ENCODE measurements around the gene ONECUT2. TPM values are rescaled to one million over a fixed set of nuclear protein-coding genes. Genes with fewer than 3 reads are reported as not detected.

The ONECUT2 gene
- total RNA-seq, 1 donor from 2014 or later = 1.2 TPM

DNA sequence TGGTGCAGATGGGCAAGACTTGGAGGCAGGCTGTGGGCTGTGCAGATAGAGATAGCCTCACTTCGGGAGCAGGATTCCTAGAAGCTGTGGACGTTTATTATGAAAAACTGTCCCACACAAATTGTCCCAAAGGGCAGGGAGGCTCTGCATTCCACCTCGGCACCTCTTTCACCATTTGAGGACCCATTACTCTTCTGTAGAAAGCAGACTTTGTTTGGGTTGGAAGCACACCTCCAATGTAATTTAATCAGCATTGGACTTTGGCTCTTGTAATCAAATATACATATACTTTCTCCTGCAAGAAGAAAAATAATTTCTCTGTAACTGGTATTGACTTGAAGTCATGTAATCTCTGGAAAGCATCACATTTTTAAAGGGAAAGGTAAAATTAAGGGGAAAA is 8.5 kb downstream of the ONECUT2 start:
- no peak for FAIRE-seq
- DNase-seq (ENCODE audit: low spot score in 2 of 2) = no peak

GRCh38 chr18:57444301-57444759 is 9.2 kb downstream of the ONECUT2 start:
- no peak for FAIRE-seq
- no peak for DNase-seq (ENCODE audit: low spot score in 2 of 2)

- DNase-seq (ENCODE audit: low spot score in 2 of 2) (no peak), FAIRE-seq (no peak)
These were observed 10.5 kb downstream of the ONECUT2 start for GRCh38 chr18:57445488-57446319.

DNA sequence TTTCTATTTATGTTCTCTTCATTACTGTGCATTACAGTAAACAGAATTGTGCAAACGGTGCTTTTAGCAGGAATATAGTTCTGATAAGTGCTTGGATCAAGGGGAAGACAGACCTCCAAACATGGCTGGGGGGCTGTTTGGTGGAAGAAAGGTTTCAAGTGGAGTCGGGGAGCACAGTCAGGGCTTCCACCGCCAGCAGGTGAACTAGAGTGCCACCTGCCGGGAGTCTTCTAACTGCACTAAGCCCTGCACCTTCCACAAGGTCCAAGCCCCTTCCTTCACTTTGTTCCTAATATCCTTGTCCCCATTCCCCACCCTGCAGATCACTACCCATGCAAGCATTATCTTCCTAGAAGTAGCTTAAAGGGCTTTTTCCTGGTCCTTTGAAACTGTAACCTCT is 11.1 kb downstream of the ONECUT2 start:
- DNase-seq (ENCODE audit: low spot score in 2 of 2) (no peak), FAIRE-seq (no peak)

- no peak for DNase-seq (ENCODE audit: low spot score in 2 of 2)
- no peak for FAIRE-seq
These were observed 12.0 kb downstream of the ONECUT2 start for GRCh38 chr18:57447154-57447621.

GRCh38 chr18:57455576-57456129 is 20.5 kb downstream of the ONECUT2 start:
- FAIRE-seq (no peak), DNase-seq (ENCODE audit: low spot score in 2 of 2) (no peak)

GRCh38 chr18:57461652-57462269 is 26.6 kb downstream of the ONECUT2 start:
- no peak for FAIRE-seq

GRCh38 chr18:57466307-57466706 is 31.1 kb downstream of the ONECUT2 start:
- no peak for DNase-seq (ENCODE audit: low spot score in 2 of 2)
- FAIRE-seq = no peak

More at GRCh38 chr18:57461652-57462269, 26.6 kb downstream of the ONECUT2 start:
- DNase-seq (ENCODE audit: low spot score in 2 of 2) = no peak

GRCh38 chr18:57466745-57467409 is 31.7 kb downstream of the ONECUT2 start:
- DNase-seq (ENCODE audit: low spot score in 2 of 2) (no peak), FAIRE-seq (no peak)

DNA sequence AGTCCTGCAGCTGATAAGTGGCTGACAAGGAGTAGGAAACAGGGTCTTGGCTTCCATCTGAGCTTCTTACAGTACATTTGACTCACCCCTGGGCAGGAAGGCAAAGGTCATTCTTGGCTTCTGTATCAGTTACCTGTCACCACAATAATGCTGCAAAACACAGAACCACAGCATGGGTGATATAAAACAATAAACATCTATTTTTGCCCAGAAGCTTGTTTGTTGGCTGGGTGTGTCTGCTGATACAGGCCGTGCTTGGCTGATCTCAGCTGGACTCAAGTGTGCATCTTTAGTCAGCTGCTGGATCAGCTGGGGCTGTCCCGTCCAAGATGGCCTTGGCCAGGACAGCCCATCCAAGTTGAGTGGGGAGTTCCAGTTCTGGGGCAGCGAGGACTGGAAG is 34.7 kb downstream of the ONECUT2 start:
- DNase-seq (ENCODE audit: low spot score in 2 of 2) = no peak
- no peak for FAIRE-seq

DNA sequence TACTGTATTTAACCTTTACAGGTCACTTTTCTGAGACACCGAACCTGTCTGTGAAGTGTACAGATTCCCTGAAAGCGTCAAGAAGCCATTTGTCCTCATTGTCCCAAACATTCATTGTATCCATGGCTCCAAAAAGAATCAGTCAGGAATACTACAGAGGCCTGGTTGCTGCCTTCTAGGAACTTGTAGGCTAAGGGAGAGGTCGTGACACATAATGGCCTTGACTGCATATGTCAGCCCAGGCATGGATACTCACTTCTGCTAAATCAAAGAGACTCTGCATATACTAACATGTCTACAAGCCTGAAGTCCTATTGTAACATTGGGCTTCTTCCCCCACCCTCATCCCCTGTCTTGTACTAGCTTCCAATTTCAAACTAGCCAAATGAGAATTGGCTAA is 40.2 kb downstream of the ONECUT2 start:
- FAIRE-seq (no peak), DNase-seq (ENCODE audit: low spot score in 2 of 2) (no peak)

- FAIRE-seq = no peak
- no peak for DNase-seq (ENCODE audit: low spot score in 2 of 2)
These were observed 40.7 kb downstream of the ONECUT2 start for GRCh38 chr18:57475903-57476302.

GRCh38 chr18:57480733-57481132 is 45.6 kb downstream of the ONECUT2 start:
- FAIRE-seq (peak; percentile 42), DNase-seq (ENCODE audit: low spot score in 2 of 2) (no peak)

DNA sequence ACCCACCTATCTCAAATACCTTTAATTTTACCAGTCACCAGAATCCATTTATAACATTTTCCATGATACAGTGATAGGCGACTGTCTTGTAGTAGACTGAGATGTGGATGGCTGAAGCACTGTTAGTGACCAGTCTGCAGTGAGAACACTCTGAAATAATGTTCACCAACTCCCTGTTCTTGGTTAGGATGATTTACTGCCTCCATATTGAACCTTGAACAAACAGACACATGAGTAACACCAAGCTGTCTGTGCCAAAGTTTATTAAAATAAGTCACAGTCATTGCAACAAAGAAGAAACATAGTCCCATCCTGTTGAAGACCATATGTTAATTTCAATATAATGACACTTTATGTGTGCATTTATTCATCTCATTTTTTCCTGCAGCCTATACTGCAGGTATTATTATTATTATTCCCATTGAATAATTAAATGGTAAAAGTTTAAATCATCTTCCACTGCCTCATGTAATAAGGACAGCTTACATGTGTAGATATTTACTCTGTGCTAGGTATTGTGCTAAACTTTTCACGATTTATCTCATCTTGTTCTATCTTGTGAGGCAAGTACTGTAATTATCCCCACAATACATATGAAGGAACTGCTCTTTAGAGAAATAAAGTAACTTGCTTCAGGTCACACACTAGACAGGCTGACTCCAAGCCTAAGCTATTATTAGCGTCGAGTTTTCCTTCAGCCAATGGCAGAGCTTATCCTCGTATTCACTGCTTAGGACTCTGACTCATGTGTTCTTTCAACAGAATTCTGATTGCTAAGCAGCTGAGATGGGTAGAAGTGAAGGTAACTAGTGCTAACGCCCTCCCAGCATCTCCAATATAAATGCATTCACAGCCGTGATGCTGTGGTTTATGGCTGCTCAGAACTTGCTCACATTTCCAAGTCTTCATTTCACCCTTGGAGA is 62.5 kb downstream of the ONECUT2 start:
- no peak for DNase-seq (ENCODE audit: low spot score in 2 of 2)
- no peak for FAIRE-seq

DNA sequence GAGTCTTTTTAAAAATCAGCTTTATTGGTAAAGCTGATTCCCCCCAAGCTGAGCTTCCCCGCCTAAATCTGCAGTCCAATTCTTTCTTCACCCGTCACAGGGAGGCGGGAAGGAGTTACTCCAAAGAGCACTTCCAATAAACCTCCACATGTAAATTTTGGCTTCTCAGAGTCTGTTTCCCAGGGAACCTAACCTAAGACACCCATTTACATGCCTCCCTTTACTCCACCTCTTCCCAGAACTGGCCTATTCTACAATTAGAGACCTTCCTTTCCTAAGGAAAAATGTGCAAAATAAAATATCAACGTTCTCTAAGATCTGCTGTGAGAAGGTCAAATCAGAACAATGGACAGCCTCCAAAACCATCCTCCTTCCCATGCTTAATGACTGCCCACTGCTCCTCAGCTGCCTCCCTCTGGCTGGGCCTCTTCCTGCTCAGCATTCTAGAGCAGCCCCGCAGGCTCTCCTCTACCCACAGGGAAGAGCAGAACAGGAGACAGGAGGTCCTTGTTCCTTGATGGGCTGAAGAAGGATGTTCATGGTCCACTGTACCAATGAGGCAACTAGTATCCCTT is 63.6 kb downstream of the ONECUT2 start:
- FAIRE-seq = no peak
- DNase-seq (ENCODE audit: low spot score in 2 of 2) = no peak

GRCh38 chr18:57502624-57503023 is 67.5 kb downstream of the ONECUT2 start:
- DNase-seq (ENCODE audit: low spot score in 2 of 2) (no peak), FAIRE-seq (no peak)

- DNase-seq (ENCODE audit: low spot score in 2 of 2) (no peak), FAIRE-seq (no peak)
These were observed 70.1 kb downstream of the ONECUT2 start for GRCh38 chr18:57505231-57505630.

DNA sequence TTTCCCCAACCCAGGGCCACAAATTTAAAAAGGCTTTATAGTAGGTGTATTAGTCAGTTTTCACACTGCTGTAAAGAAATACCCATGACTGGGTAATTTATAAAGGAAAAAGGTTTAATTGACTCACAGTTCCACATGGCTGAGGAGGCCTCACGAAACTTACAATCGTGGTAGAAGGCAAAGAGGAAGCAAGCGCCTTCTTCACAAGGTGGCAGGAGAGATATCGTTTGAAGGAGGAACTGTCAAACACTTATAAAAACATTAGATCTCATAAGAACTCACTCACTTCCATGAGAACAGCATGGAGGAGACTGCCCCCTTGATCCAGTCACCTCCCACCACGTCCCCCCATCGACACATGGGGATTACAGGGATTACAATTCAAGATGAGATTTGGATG is 80.9 kb downstream of the ONECUT2 start:
- DNase-seq (ENCODE audit: low spot score in 2 of 2) = no peak
- no peak for FAIRE-seq

DNA sequence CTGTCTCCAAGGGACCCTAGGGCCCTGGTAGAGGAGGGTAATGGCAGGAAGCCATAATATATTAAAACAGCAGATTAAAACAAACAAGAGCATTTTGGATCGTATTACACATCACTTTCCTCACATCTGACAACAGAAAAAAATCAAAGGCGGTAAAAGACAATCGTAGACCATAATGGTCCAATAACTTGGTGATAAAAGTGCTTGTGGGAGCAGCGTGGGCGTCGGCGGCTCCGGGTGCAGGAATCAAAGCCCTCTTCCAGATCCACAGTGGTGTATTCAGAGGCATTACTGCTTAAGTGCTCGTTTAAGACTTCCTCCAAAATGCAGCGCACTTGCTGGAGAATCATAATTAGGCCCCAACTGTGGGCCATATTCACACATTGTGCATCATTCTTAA is 83.4 kb downstream of the ONECUT2 start:
- DNase-seq (ENCODE audit: low spot score in 2 of 2) (no peak), FAIRE-seq (no peak)
